Liver (tissue), 5 donors: ENCODE results near the gene TLK2. TPM values are rescaled to one million over a fixed set of nuclear protein-coding genes. Genes with fewer than 3 reads are reported as not detected.

ENCODE experiments used
- polyA plus RNA-seq, 2 donors: library from polyadenylated mRNA; stranded (reverse) in 1 of 2; unstranded in 1 of 2; fragments of 200-250 nt in 1 of 2; fragments of >200 nt in 1 of 2; fragmentation: Nextera tagmentation in 1 of 2; extraction: Ambion mirVana in 1 of 2; gene quantifications; one replicate each; pipeline versions ENCODE4 v1.2.1 to v1.2.3, GENCODE V29; 2013 to 2015
- small RNA-seq: library from RNA; depleted of rRNA; stranded (forward); fragments of <200 nt; gene quantifications from one replicate; pipeline ENCODE3, GENCODE V24; 2014
- total RNA-seq, 2 donors: library from RNA; depleted of rRNA; stranded (reverse); fragments of >200 nt; gene quantifications; one replicate each; pipeline ENCODE4 v1.2.3, GENCODE V29; 2014
- donor health status: healthy.
- donor health status: healthy.
- donor health status: healthy.

The TLK2 gene
- total and polyA plus RNA-seq, 4 donors: 4.2 to 25.8 (median 14.8) TPM

Small RNAs within 50 kb of the gene (small RNA-seq; reads per million reads assigned to genes)
- not detected for gene RF00019

Other genes starting within 250 kb of the TLK2 start
- gene EFCAB3, start 98.3 kb upstream of the TLK2 start, total RNA-seq: not detected
- gene EFCAB3, start 98.3 kb upstream of the TLK2 start, polyA plus RNA-seq: not detected
- gene METTL2A, start 54.9 kb upstream of the TLK2 start, total RNA-seq: 10 to 100 TPM; 12.1 to 14.1 TPM
- 1 to 10 TPM; 6.3 TPM for gene METTL2A, start 54.9 kb upstream of the TLK2 start, polyA plus RNA-seq
- gene MRC2, start 148.8 kb downstream of the TLK2 start, total RNA-seq: 10 to 100 TPM in 1 of 2 donors, 1 to 10 TPM in 1; 3.8 to 81.1 TPM
- 1 to 10 TPM in 1 of 2 donors, under 1 TPM in 1; 0.49 to 1.8 TPM for gene MRC2, start 148.8 kb downstream of the TLK2 start, polyA plus RNA-seq